Endodermal cell (in vitro differentiated cells): Measurements from ENCODE around the gene TOB1. TPM values are rescaled to one million over a fixed set of nuclear protein-coding genes. Genes with fewer than 3 reads are reported as not detected.
A peak's percentile ranks its signal among the peaks of the same experiment; 100 is the strongest.

ENCODE experiments used
- DNase-seq: peaks from one replicate; pipeline ENCODE4 v3.0.0-alpha.2; 2017
- H3K27ac ChIP-seq: 2 replicates; pipeline ENCODE4 v1.5.1; 2013; ENCODE audit warnings: mild to moderate bottlenecking, low read depth, low read length, moderate library complexity
- H3K27me3 ChIP-seq: 2 replicates; pipeline ENCODE4 v1.6.1; 2013; ENCODE audit warnings: mild to moderate bottlenecking, low read length, moderate library complexity; ENCODE audit not compliant: insufficient read depth, control insufficient read depth, poor library complexity, severe bottlenecking
- H3K36me3 ChIP-seq: 2 replicates; pipeline ENCODE4 v1.7.0; 2013; ENCODE audit warnings: mild to moderate bottlenecking, low read length, moderate library complexity; ENCODE audit not compliant: control insufficient read depth, insufficient read depth
- H3K4me1 ChIP-seq: one replicate; pipeline ENCODE4 v1.7.0; 2013; ENCODE audit warnings: low read length; ENCODE audit not compliant: control insufficient read depth, insufficient read depth
- H3K4me3 ChIP-seq: 2 replicates; pipeline ENCODE4 v1.5.1; 2013; ENCODE audit warnings: mild to moderate bottlenecking, low read length, moderate library complexity
- H3K9ac ChIP-seq: 2 replicates; pipeline ENCODE4 v1.6.1; 2013; ENCODE audit warnings: mild to moderate bottlenecking, low read length, moderate library complexity; ENCODE audit not compliant: poor library complexity, severe bottlenecking; ENCODE audit errors: extremely low read depth
- H3K9me3 ChIP-seq: 2 replicates; pipeline ENCODE4 v1.6.1; 2013; ENCODE audit warnings: mild to moderate bottlenecking, low read length, moderate library complexity; ENCODE audit not compliant: control insufficient read depth
- H3K27ac Mint-ChIP-seq: 2 replicates; pipeline ENCODE4 v1.8.0; 2020; ENCODE audit warnings: mixed read lengths
- H3K27me3 Mint-ChIP-seq: 2 replicates; pipeline ENCODE4 v1.8.0; 2021; ENCODE audit warnings: mild to moderate bottlenecking, mixed read lengths; ENCODE audit not compliant: insufficient read depth
- H3K36me3 Mint-ChIP-seq: 2 replicates; pipeline ENCODE4 v1.8.0; 2020; ENCODE audit warnings: low read depth, mixed read lengths
- H3K4me1 Mint-ChIP-seq: 2 replicates; pipeline ENCODE4 v1.8.0; 2020; ENCODE audit warnings: mixed read lengths
- H3K4me3 Mint-ChIP-seq: 2 replicates; pipeline ENCODE4 v1.8.0; 2020; ENCODE audit warnings: mild to moderate bottlenecking, moderate library complexity, mixed read lengths
- H3K9me3 Mint-ChIP-seq: 2 replicates; pipeline ENCODE4 v1.8.0; 2020; ENCODE audit warnings: mild to moderate bottlenecking, mixed read lengths
- CTCF ChIP-seq: fragments of 200-600 bp; sonication (generic); conservative IDR thresholded peaks from 2 replicates; pipeline ENCODE4 v1.5.0; 2021; ENCODE audit warnings: antibody characterized with exemption, mild to moderate bottlenecking
- WGBS, 2 experiments: methylation state at CpG; one replicate each; pipeline versions ENCODE4 v1.1.5 to v1.1.7; 2013; ENCODE audit warnings: missing lambda C conversion rate in 2 of 2, mixed read lengths in 1 of 2; ENCODE audit not compliant: insufficient coverage in 1 of 2, insufficient read length in 1 of 2; 5-methylcytosine and 5-hydroxymethylcytosine counted together
- total RNA-seq, 2 donors: library from RNA; stranded (reverse); fragmentation: NEBNext Ultra II Directional in 1 of 2; extraction: Animal tissue kit (Norgen Biotek cat#: 25700) in 1 of 2; gene quantifications; 2 replicates in 1 of 2; 3 replicates in 1 of 2; pipeline ENCODE4 v1.2.1, GENCODE V29; 2021

Gene TOB1
- total RNA-seq, 2 donors from 2014 or later = 35.5 to 36.3 TPM

- H3K27me3 Mint-ChIP-seq = no peaks in the 10 kb centered on the region
- 75% methylated on average over 4 to 6 of the region's 6 CpGs for WGBS, 2 experiments
- H3K4me1 Mint-ChIP-seq = peaks cover 29% of the 10 kb centered on the region
- Histone ChIP-seq H3K4me1 (no peaks in the 10 kb centered on the region), H3K27ac (no peak overlapping the region), H3K27me3 (no peaks in the 10 kb centered on the region), H3K36me3 (no peaks in the 10 kb centered on the region), H3K4me3 (no peak overlapping the region), H3K9ac (no peak overlapping the region), H3K9me3 (no peaks in the 10 kb centered on the region)
- no peak for TF ChIP-seq CTCF
- no peak overlapping the region for H3K4me3 Mint-ChIP-seq
- H3K36me3 Mint-ChIP-seq = no peaks in the 10 kb centered on the region
- peak overlapping the region; percentile 88 for H3K27ac Mint-ChIP-seq
- DNase-seq = peak; percentile 61
- no peaks in the 10 kb centered on the region for H3K9me3 Mint-ChIP-seq
Observed at GRCh38 chr17:50829332-50829731, 36.8 kb downstream of the TOB1 start.

- DNase-seq = no peak
- no peaks in the 10 kb centered on the region for H3K27me3 ChIP-seq
- H3K27ac ChIP-seq = no peak overlapping the region
- Mint-ChIP-seq H3K36me3 (no peaks in the 10 kb centered on the region), H3K4me1 (peaks cover 26% of the 10 kb centered on the region), H3K27ac (peak overlapping the region; percentile 88), H3K9me3 (no peaks in the 10 kb centered on the region), H3K27me3 (peaks cover under 1% of the 10 kb centered on the region), H3K4me3 (no peak overlapping the region)
- no peaks in the 10 kb centered on the region for H3K4me1 ChIP-seq
- H3K36me3 ChIP-seq = no peaks in the 10 kb centered on the region
- no peaks in the 10 kb centered on the region for H3K9me3 ChIP-seq
- no peak overlapping the region for H3K9ac ChIP-seq
- no peak for TF ChIP-seq CTCF
- WGBS, 2 experiments = 91 to 93% methylated on average over 6 of the region's 6 CpGs
- H3K4me3 ChIP-seq = no peak overlapping the region
Observed at GRCh38 chr17:50828508-50829170, 37.5 kb downstream of the TOB1 start.

GRCh38 chr17:50825188-50825587 lies 41.0 kb downstream of the TOB1 start:
- H3K27ac Mint-ChIP-seq = no peak overlapping the region
- no peak overlapping the region for H3K4me3 ChIP-seq
- H3K9ac ChIP-seq = no peak overlapping the region
- peaks cover 6% of the 10 kb centered on the region for H3K27me3 Mint-ChIP-seq
- no peaks in the 10 kb centered on the region for H3K27me3 ChIP-seq
- peaks cover 13% of the 10 kb centered on the region for H3K4me1 Mint-ChIP-seq
- no peaks in the 10 kb centered on the region for H3K9me3 ChIP-seq
- H3K27ac ChIP-seq = no peak overlapping the region
- no peak for TF ChIP-seq CTCF
- no peaks in the 10 kb centered on the region for H3K4me1 ChIP-seq
- no peaks in the 10 kb centered on the region for H3K36me3 Mint-ChIP-seq
- H3K4me3 Mint-ChIP-seq = no peak overlapping the region
- no peaks in the 10 kb centered on the region for H3K9me3 Mint-ChIP-seq
- DNase-seq = no peak
- H3K36me3 ChIP-seq = no peaks in the 10 kb centered on the region
